ENCODE measurements around the gene NPIPB9. TPM values are rescaled to one million over a fixed set of nuclear protein-coding genes. Genes with fewer than 3 reads are reported as not detected.
A peak's percentile ranks its signal among the peaks of the same experiment; 100 is the strongest.

The NPIPB9 gene
- total RNA-seq, 1 experiment from 2014 or later: 0.90 TPM

DNA sequence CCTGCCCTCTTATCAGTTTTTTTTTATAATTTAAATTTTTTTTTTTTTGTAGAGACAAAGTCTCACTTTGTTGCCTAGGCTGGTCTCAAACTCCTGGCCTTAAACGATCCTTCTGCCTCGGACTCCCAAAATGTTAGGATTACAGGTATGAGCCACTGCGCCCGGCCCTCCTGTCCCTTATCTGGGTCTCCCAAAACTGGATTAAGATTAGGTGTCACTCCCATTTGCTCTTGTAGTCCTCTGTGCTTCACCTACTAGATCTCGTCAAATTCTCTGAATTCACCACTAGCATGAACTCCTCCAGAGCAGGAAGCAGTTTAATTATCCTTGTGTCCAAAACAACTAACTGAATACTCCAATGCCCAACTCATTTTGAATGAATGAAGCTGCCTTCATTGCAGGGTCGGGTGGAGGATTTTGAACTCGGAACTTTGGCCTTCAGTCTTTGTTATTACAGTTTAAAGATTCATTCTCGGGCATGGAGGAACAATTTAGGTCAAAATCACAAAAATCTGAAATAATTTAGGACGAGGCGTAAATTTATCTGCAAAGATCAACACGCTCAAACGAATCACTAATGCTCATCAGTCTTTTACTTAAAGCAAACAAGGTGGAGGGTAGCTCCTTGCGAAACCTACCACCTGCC lies 70.4 kb downstream of the NPIPB9 start:
- peaks cover 26% of the 10 kb centered on the region for H3K4me1 ChIP-seq (ENCODE audit: control insufficient read depth, insufficient read depth, low read length)
- BruUV-seq (replicated peaks): TSS peak; percentile 90
- H3K27ac ChIP-seq (ENCODE audit: low read length): peak overlapping the region; percentile 99
- no peak for ATAC-seq
- no peak for DNase-seq (ENCODE audit: low read depth, low spot score)
- peak overlapping the region; percentile 73 to 77 for H3K4me3 ChIP-seq (ENCODE audit: low read depth in 2 of 2, low read length in 2 of 2)
- CTCF ChIA-PET: no interaction called here
- H3K9me3 ChIP-seq (ENCODE audit: control insufficient read depth, insufficient read depth, low read depth, low read length): no peaks in the 10 kb centered on the region
- POLR2A ChIA-PET: interaction anchor here (0.6 kb wide), 1 partner anchor 62 kb away, joined by 4 read pairs; no protein-coding TSS in a partner anchor
- in situ Hi-C loops (cut with HindIII; ENCODE audit: low pct_unique_long_range_greater_than_20kb, low sequenced_read_pairs): no loop called here
- TF ChIP-seq SIN3A (IDR thresholded peaks at IDR 0.05; ENCODE audit: borderline replicate concordance, insufficient read depth, low read depth, low read length): no peak
- TF ChIP-seq, protein P1, sequence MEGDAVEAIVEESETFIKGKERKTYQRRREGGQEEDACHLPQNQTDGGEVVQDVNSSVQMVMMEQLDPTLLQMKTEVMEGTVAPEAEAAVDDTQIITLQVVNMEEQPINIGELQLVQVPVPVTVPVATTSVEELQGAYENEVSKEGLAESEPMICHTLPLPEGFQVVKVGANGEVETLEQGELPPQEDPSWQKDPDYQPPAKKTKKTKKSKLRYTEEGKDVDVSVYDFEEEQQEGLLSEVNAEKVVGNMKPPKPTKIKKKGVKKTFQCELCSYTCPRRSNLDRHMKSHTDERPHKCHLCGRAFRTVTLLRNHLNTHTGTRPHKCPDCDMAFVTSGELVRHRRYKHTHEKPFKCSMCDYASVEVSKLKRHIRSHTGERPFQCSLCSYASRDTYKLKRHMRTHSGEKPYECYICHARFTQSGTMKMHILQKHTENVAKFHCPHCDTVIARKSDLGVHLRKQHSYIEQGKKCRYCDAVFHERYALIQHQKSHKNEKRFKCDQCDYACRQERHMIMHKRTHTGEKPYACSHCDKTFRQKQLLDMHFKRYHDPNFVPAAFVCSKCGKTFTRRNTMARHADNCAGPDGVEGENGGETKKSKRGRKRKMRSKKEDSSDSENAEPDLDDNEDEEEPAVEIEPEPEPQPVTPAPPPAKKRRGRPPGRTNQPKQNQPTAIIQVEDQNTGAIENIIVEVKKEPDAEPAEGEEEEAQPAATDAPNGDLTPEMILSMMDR (IDR thresholded peaks at IDR 0.05): no peak
- TF ChIP-seq POLR2AphosphoS5 (IDR thresholded peaks at IDR 0.05; ENCODE audit: low read depth, low read length): no peak
- no peak for TF ChIP-seq TCF7L2 (IDR thresholded peaks at IDR 0.05; ENCODE audit: low read depth, low read length)
- TF ChIP-seq, protein P2, sequence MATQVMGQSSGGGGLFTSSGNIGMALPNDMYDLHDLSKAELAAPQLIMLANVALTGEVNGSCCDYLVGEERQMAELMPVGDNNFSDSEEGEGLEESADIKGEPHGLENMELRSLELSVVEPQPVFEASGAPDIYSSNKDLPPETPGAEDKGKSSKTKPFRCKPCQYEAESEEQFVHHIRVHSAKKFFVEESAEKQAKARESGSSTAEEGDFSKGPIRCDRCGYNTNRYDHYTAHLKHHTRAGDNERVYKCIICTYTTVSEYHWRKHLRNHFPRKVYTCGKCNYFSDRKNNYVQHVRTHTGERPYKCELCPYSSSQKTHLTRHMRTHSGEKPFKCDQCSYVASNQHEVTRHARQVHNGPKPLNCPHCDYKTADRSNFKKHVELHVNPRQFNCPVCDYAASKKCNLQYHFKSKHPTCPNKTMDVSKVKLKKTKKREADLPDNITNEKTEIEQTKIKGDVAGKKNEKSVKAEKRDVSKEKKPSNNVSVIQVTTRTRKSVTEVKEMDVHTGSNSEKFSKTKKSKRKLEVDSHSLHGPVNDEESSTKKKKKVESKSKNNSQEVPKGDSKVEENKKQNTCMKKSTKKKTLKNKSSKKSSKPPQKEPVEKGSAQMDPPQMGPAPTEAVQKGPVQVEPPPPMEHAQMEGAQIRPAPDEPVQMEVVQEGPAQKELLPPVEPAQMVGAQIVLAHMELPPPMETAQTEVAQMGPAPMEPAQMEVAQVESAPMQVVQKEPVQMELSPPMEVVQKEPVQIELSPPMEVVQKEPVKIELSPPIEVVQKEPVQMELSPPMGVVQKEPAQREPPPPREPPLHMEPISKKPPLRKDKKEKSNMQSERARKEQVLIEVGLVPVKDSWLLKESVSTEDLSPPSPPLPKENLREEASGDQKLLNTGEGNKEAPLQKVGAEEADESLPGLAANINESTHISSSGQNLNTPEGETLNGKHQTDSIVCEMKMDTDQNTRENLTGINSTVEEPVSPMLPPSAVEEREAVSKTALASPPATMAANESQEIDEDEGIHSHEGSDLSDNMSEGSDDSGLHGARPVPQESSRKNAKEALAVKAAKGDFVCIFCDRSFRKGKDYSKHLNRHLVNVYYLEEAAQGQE (IDR thresholded peaks at IDR 0.05; ENCODE audit: insufficient read depth in 1 of 2, low read depth in 2 of 2, low read length in 1 of 2): no peak
- H3K27me3 ChIP-seq (ENCODE audit: control insufficient read depth, insufficient read depth, low read length): no peaks in the 10 kb centered on the region
- peaks cover 27% of the 10 kb centered on the region for H3K36me3 ChIP-seq (ENCODE audit: control insufficient read depth, insufficient read depth, low read length)
- intact Hi-C loops (cut with micrococcal nuclease; ENCODE audit: unreplicated experiment): no loop called here

Small RNA genes lying within 50 kb of the gene (microRNA-seq; reads per million reads assigned to microRNA genes)
- not detected for gene MIR6862-2 (ENCODE audit: unreplicated experiment)

Other genes with a start within 250 kb of the NPIPB9 start
- not detected for gene IL27, start 245.0 kb upstream of the NPIPB9 start, total RNA-seq (2021; ENCODE audit: unreplicated experiment)
- 79.7 TPM for gene NUPR1, start 212.8 kb upstream of the NPIPB9 start, total RNA-seq (2021; ENCODE audit: unreplicated experiment)
- 29.5 TPM for gene SGF29, start 197.9 kb upstream of the NPIPB9 start, total RNA-seq (2021; ENCODE audit: unreplicated experiment)
- not detected for gene SULT1A2, start 154.7 kb upstream of the NPIPB9 start, total RNA-seq (2021; ENCODE audit: unreplicated experiment)
- gene SULT1A1, start 141.7 kb upstream of the NPIPB9 start, total RNA-seq (2021; ENCODE audit: unreplicated experiment): 1.5 TPM
- gene NPIPB8, start 113.7 kb upstream of the NPIPB9 start, total RNA-seq (2021; ENCODE audit: unreplicated experiment): not detected
- gene EIF3C, start 40.3 kb upstream of the NPIPB9 start, total RNA-seq (2021; ENCODE audit: unreplicated experiment): 526 TPM
- gene ATXN2L, start 71.2 kb downstream of the NPIPB9 start, total RNA-seq (2021; ENCODE audit: unreplicated experiment): 270 TPM
- 231 TPM for gene TUFM, start 94.6 kb downstream of the NPIPB9 start, total RNA-seq (2021; ENCODE audit: unreplicated experiment)
- 66.2 TPM for gene SH2B1, start 112.1 kb downstream of the NPIPB9 start, total RNA-seq (2021; ENCODE audit: unreplicated experiment)
- 2.9 TPM for gene ATP2A1, start 126.7 kb downstream of the NPIPB9 start, total RNA-seq (2021; ENCODE audit: unreplicated experiment)
- 24.8 TPM for gene RABEP2, start 173.5 kb downstream of the NPIPB9 start, total RNA-seq (2021; ENCODE audit: unreplicated experiment)
- gene CD19, start 180.2 kb downstream of the NPIPB9 start, total RNA-seq (2021; ENCODE audit: unreplicated experiment): not detected
- gene NFATC2IP, start 199.2 kb downstream of the NPIPB9 start, total RNA-seq (2021; ENCODE audit: unreplicated experiment): 47.3 TPM
- 79.1 TPM for gene SPNS1, start 223.0 kb downstream of the NPIPB9 start, total RNA-seq (2021; ENCODE audit: unreplicated experiment)
- gene LAT, start 233.3 kb downstream of the NPIPB9 start, total RNA-seq (2021; ENCODE audit: unreplicated experiment): 3.7 TPM